HG02763 (cell line): Measurements from ENCODE around the gene GSTA1.
"Not testable (repeated sequence)": the region's sequence is repeated elsewhere in the genome, so short reads cannot be mapped to it uniquely, and the experiment has no call there.

Experiments
- ATAC-seq: cut with Tn5 transposase; IDR thresholded peaks from one replicate; pipeline ENCODE4 v1.9.1; 2021; ENCODE audit warnings: mild to moderate bottlenecking, moderate library complexity; ENCODE audit not compliant: unreplicated experiment

Gene GSTA1

GRCh38 chr6:52809777-52810176, 6.2 kb upstream of the GSTA1 start:
- not testable (repeated sequence) for ATAC-seq

- no peak for ATAC-seq
Measured at GRCh38 chr6:52808660-52809059, 5.0 kb upstream of the GSTA1 start.

- ATAC-seq: no peak
Measured at GRCh38 chr6:52802806-52803205, 810 bp downstream of the GSTA1 start.

GRCh38 chr6:52801188-52801841, 2.3 kb downstream of the GSTA1 start:
- no peak for ATAC-seq

DNA sequence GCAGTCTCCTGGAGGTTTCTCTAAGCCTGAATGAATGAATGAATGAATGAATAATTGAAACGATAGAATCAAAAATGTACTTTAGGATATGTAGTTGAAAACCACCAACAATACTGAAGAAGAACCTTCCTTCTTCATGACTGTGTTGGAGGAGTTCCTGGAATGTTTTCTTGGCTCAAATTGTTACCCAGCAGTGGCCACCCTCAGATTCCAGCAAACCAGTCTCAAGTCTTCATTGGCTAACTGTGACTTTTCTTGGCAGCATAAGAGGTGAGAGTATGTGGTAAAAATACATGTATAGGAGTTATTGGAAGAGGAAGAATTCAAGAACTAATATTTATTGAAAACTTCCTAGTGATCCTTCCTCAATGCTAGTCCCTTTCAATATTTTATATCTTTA, 4.3 kb downstream of the GSTA1 start:
- not testable (repeated sequence) for ATAC-seq

GRCh38 chr6:52794366-52794765, 9.2 kb downstream of the GSTA1 start:
- ATAC-seq: not testable (repeated sequence)

DNA sequence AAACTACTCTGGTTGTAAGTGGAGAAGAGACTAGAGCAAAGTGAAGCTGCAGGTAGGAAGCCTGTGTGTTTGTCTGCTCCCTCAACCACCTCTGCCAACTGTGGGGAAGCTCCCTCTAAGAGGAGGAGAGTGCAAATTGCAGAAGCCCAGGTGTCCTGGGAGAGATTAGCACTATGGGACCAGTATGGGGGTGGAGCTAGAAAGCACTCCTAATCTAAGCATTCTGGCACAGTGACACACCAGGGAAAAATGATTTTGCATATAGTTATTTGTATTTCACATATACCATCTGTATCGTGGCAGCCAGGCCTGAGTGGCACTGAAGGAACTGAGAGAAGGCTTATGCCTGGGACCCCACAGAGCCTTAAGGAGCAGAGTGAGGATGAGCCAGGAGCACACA, 12.8 kb downstream of the GSTA1 start:
- ATAC-seq: no peak

- not testable (repeated sequence) for ATAC-seq
Measured at GRCh38 chr6:52789658-52790057, 14.0 kb downstream of the GSTA1 start.

DNA sequence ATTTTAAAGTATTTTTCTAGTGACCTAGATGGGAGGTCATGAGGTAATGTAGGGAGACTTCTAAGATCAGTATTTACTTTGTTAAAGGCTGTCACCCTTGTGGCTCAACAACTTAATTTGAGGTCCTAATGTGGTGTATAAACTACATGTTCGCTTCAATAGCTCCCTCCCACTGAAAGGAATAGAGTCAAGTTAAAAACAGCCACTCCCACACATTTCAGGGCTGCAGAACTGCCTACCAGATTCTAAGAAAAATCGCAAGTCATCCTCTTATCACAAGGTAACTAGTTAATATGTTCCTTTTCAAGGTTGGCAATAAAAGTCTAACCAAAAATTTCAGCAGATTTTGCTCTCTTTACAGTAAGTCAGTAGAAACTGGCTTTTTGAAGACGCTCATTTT, 15.1 kb downstream of the GSTA1 start:
- ATAC-seq: no peak

DNA sequence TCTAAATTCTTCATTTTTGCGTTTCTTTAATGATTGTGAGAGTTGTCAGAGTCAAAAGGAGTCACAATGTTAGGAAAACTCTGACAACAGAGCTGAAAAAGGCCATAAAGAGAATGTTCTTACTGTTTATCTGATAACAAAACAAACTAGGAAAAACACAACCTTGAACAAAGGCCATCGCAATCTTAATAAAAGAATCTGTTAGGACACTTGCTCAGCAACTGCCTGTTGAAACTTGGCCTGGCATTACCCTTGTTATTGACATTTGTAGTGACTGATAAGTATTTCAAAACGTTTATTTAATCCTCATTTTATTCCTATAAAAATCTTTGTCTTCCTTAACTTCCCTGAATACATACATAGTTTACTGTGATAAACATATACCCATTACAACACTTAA, 15.7 kb downstream of the GSTA1 start:
- ATAC-seq: no peak

DNA sequence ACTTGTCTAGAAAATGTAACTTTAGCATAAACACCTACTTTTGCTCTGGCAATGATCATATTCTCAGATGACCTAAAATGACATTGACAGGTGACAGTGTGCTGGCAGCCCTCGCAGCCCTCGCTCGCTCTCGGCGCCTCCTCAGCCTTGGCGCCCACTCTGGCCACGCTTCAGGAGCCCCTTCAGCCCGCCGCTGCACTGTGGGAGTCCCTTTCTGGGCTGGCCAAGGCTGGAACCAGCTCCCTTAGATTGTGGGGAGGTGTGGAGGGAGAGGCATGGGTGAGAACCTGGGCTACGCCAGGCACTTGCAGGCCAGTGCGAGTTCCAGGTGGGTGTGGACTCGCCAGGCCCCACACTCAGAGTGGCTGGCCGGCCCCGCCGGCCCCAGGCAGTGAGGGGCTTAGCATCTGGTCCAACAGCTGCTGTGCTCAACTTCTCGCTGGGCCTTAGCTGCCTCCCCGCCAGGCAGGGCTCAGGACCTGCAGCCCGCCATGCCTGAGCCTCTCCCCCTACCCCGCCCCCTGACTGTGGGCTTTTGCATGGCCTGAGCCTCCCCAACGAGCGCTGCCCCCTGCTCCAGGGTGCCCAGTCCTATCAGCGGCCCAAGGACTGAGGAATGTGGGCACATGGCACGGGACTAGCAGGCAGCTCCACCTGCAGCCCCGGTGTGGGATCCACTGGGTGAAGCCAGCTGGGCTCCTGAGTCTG, 17.2 kb downstream of the GSTA1 start:
- no peak for ATAC-seq

DNA sequence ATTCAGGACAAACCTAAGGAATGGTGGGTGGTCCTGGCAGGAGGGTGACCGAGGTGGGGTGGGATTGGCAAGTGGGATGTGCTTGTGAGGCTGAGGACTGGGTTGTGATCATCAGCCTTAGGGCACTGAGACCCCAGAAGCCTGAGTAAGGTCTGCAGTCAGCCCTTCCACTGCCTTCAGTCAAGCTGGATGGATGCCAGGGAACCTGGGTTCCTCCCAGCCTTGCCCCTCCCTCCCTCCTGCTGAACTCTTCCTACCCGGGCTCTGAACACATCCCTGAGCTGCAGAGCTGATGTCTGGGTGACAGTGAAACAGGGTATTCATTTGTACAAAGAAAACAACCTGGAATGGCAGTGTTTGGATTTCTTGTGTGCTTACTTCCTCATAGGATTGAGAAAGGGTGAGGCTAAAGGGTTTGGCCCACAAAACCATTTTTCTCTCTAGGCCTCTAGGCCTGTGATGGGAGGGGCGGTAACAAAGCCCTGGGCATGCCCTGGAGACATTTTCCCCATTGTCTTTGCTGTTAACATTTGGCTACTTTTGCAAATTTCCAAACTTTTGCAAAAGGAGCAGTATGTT, 20.8 kb downstream of the GSTA1 start:
- ATAC-seq: not testable (repeated sequence)

- not testable (repeated sequence) for ATAC-seq
Measured at GRCh38 chr6:52782209-52782608, 21.4 kb downstream of the GSTA1 start.

DNA sequence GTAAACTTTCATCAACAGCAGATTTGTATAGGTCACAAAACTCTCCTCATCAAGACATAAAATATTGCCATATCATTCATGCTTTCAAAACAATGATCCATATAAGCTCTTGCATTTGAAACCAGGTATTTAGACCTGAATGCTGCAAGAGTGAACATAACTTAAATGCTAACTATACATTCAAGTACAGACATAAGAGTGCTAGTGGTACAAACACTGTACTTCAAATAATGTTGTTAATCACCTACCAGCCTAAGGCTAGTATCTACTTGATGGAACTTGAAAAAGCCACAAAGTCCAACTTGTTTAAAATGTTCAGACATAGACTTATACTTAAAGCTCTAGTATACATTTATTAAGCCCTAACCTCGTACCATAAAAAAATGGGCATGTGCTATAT, 24.4 kb downstream of the GSTA1 start:
- no peak for ATAC-seq

DNA sequence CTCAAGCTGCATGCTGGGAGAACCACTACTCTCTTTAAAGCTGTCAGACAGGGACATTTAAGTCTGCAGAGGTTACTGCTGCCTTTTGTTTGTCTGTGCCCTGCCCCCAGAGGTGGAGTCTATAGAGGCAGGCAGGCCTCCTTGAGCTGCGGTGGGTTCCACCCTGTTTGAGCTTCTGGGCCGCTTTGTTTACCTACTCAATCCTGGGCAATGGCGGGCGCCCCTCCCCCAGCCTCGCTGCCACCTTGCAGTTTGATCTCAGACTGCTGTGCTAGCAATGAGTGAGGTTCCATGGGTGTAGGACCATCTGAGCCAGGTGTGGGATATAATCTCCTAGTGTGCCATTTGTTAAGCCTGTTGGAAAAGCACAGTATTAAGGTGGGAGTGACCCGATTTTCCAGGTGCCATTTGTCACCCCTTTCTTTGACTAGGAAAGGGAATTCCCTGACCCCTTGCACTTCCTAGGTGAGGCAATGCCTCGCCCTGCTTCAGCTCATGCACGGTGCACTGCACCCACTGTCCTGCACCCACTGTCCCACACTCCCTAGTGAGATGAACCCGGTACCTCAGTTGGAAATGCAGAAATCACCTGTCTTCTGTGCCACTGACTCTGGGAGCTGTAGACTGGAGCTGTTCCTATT, 26.8 kb downstream of the GSTA1 start:
- not testable (repeated sequence) for ATAC-seq

DNA sequence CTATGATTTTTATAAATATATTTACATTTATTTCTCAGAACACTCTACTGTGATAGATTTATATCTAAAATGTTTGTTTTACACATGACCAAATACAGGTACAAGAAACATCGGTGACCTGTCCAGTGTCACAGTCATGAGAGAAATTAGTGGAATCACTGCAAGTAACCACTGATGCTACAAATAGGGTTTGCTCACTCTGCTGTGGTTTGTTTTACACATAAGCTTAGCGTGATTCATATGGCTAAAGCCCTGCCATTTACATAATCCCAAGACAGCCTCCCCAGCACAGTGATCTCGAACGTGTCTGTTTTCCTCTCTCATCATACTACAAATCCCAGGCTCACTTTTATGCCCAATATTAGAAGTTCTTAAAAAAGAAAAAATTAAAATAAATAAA, 34.2 kb downstream of the GSTA1 start:
- ATAC-seq: not testable (repeated sequence)

DNA sequence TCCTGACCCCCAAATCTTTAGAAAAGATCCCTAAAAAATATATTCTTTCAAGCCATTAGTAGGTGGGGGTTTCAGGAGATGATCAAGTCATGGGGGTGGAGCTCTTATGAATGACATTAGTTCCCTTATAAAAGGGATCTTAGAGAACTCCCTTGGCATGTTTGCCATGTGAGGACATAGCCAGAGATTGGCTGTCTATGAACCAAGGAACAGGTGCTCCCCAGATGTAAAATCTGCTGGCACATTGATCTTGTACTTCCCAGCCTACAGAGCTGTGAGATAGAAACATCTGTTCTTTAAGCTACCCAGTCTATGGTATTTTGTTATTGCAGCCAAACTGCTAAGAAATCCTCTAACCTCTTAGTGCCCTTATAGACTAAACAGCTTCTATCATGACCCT, 36.0 kb downstream of the GSTA1 start:
- ATAC-seq: not testable (repeated sequence)

- not testable (repeated sequence) for ATAC-seq
Measured at GRCh38 chr6:52763322-52763916, 40.2 kb downstream of the GSTA1 start, which contains the start of gene GSTA2. GSTA2 (minus strand) TSS chr6:52763475; CDS start chr6:52757947, 5,528 bp downstream.

GRCh38 chr6:52761673-52762491, 41.7 kb downstream of the GSTA1 start:
- not testable (repeated sequence) for ATAC-seq

- no peak for ATAC-seq
Measured at GRCh38 chr6:52760105-52760765, 43.4 kb downstream of the GSTA1 start.
